ENCODE measurements around the gene GALNT9.

DNA sequence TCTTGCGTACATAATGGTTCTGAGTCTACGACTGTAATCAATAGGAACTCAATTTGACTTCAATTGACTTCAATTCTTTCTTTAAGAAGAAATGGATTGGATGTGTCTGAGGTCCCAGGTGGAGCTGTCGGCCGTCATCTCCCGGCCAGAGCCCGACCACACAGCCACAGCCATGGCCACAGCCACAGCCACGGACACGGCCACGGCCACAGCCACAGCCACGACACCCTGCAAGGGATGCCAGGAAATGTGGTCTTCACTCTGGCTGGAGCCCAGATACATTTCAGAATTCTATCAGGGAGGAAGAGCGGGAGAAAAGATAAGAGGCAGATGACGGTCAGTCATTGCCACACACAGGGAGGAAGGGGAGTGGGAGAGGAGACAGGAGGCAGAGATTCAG, 58.9 kb downstream of the GALNT9 start:
- TF ChIP-seq, protein P1, sequence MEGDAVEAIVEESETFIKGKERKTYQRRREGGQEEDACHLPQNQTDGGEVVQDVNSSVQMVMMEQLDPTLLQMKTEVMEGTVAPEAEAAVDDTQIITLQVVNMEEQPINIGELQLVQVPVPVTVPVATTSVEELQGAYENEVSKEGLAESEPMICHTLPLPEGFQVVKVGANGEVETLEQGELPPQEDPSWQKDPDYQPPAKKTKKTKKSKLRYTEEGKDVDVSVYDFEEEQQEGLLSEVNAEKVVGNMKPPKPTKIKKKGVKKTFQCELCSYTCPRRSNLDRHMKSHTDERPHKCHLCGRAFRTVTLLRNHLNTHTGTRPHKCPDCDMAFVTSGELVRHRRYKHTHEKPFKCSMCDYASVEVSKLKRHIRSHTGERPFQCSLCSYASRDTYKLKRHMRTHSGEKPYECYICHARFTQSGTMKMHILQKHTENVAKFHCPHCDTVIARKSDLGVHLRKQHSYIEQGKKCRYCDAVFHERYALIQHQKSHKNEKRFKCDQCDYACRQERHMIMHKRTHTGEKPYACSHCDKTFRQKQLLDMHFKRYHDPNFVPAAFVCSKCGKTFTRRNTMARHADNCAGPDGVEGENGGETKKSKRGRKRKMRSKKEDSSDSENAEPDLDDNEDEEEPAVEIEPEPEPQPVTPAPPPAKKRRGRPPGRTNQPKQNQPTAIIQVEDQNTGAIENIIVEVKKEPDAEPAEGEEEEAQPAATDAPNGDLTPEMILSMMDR (IDR thresholded peaks at IDR 0.05; ENCODE audit: insufficient read depth, low read depth, low read length): no peak
- no peak for TF ChIP-seq EZH2 (IDR thresholded peaks at IDR 0.05; ENCODE audit: insufficient read depth, low read length)

Data from astrocyte (in vitro differentiated cells and primary cell).